KOPT-K1 (cell line): ENCODE data around the gene HABP2.

Source experiments
- H3K27ac ChIP-seq: fragments of 200-600 bp; sonication (generic); 2 replicates; pipeline ENCODE4 v1.5.1; 2016; ENCODE audit warnings: antibody characterized with exemption, mild to moderate bottlenecking, low read depth, low read length; ENCODE audit not compliant: poor library complexity, severe bottlenecking
- H3K36me3 ChIP-seq: fragments of 200-600 bp; sonication (generic); 2 replicates; pipeline ENCODE4 v1.5.1; 2017; ENCODE audit warnings: antibody characterized with exemption, mild to moderate bottlenecking, low read length, moderate library complexity; ENCODE audit not compliant: insufficient read depth
- H3K9me3 ChIP-seq: fragments of 200-600 bp; sonication (generic); 2 replicates; pipeline ENCODE4 v1.5.1; 2017; ENCODE audit warnings: antibody characterized with exemption, low read length, mild to moderate bottlenecking; ENCODE audit not compliant: insufficient read depth, poor library complexity, severe bottlenecking

The HABP2 gene

DNA sequence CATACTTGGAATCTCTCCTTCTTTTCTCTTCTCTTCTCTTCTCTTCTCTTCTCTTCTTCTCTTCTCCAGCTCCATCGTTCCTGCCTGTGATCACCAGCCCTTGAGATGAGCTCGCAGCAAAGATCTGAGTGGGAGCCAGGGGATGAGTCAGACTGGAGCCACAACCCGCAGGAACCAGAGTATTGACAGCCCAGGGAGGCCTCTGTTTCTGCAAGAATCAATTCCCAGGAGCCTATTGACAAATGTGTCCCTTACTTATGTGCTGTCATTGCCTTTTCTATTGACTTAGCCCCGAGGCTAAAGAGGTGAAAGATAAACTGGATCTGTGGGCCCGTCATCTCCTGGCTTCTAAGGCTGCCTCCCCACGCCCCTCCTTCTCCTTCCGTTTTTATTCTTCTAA is 13.1 kb upstream of the HABP2 start:
- H3K27ac ChIP-seq, result no peak overlapping the region
- no peaks in the 10 kb centered on the region for H3K36me3 ChIP-seq
- no peaks in the 10 kb centered on the region for H3K9me3 ChIP-seq

DNA sequence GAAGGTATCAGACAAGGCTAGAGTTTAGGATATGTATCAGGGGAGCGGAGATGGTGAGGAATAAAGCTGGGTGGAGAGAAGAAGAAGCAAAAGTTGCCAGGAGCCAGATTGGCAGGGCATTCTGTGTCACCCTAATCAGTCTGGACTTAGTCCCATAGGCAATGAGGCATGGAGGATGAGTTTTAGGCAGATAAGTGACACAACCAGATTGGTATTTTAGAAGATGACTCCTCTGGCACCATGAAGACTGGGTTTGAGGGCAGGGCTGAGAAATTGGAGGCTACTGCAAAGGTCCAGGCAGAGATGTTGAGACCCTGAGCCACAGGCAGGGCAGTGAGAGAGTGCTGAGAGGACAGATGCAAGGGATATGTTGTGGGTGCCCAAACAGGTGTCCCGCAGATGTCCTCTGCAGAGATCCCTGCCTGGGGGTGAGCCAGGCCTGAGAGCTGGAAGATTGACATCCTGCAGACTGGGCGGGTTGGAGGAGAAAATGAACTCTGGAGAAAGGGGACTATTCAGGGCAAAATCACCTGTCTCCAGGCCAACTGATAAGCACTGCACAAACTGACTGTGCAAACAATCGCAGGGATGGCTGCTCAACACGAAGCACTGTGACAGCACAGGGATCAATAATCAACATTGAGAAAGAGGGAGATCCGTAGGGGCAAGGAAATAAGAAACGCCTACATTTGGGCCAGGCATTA is 11.9 kb upstream of the HABP2 start:
- Histone ChIP-seq H3K27ac (no peak overlapping the region), H3K9me3 (no peaks in the 10 kb centered on the region), H3K36me3 (no peaks in the 10 kb centered on the region)

DNA sequence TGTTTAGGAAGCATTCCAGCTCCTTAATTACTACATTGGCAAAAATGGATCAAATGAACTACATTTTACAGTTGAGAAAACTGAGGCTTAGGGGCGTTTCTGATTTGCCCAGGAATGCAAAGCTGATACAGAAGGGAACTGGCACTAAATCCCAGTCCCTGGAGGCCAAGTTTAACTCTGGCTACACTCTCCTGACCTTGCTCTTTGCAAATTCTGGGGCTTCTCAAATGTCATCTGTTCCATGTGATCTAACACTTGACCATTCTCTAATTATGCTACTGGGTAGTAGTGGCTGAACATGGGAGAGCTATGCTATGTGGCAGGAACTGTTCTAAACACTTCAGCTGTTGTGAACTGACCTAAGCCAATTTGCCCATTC is 11.3 kb upstream of the HABP2 start:
- Histone ChIP-seq H3K36me3 (no peaks in the 10 kb centered on the region), H3K27ac (no peak overlapping the region), H3K9me3 (no peaks in the 10 kb centered on the region)

DNA sequence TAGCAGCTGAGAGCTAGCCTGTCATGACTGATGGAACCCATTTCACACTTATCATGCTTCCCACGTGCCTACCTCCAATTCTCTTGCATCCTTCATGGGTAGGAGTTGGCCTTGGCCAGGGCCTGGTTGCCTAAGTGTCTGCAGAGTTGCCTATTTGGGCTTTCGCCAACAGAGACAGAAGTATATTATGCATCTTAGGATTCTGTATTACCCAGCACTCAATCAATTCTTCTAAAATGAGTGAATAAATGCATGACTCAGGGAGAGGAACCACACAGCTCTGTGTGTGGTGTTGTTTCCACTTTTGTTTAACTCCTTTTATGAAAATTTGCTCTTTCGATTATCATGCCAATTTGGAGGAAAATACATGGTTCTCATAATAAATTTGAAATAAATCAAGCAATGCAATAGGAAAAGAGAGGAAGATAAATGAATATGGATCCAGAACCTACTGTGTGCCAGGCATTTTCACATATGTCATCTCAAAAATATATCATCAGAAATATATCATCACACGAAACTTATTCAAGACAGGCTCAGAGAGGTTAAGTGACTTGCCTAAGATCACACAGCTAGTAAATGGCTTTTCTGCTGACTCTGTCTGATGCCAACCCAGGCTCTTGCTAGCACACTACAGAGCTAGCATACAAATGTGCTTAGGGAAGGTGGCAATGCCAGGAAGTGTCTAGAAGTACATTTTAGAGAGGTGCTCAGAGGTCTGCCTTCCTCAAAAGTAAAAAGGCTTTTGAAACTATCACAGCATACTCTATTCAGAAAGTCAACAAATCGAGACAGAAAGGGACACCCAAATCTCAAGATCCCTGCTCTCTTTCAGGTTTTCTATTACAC is 9.5 kb upstream of the HABP2 start:
- H3K9me3 ChIP-seq, result no peaks in the 10 kb centered on the region
- H3K27ac ChIP-seq, result no peak overlapping the region
- no peaks in the 10 kb centered on the region for H3K36me3 ChIP-seq

DNA sequence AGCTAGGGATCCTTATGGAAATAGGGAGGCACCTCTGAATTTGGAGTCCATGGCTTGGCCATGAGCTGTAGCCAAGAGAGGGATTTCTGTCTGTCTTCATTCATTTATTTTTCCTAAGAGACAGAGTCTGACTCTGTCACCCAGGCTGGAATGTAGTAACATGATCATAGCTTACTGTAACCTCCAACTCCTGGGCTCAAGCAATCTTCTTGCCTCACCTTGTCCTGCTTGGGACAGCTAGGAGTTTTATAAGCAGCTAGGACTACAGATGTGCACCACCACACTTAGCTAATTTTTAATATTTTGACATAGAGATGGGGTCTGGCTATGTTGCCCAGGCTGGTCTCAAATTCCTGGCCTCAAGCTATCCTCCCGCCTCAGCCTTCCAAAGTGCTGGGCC is 8.5 kb upstream of the HABP2 start:
- no peaks in the 10 kb centered on the region for H3K36me3 ChIP-seq
- H3K27ac ChIP-seq, result no peak overlapping the region
- H3K9me3 ChIP-seq, result no peaks in the 10 kb centered on the region

DNA sequence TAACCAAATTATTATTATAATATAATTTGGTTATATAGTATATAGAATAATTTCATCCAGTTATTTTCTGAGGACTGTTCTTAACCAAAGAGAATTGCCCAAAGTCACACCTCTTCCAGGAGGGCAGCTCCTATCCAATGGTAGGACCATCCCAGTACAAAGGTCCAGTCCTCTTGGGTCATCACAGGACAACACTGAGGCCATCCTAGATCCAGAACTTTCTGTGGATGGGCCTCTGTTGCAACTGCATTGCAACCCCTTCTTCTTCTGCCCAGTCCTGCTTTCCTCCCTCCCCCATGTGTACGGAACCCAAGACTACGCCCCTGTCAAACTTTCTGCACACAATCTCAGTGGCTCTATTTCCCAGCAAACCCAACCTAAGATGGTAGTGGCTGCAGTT is 5.4 kb upstream of the HABP2 start:
- Histone ChIP-seq H3K36me3 (no peaks in the 10 kb centered on the region), H3K27ac (no peak overlapping the region), H3K9me3 (no peaks in the 10 kb centered on the region)

DNA sequence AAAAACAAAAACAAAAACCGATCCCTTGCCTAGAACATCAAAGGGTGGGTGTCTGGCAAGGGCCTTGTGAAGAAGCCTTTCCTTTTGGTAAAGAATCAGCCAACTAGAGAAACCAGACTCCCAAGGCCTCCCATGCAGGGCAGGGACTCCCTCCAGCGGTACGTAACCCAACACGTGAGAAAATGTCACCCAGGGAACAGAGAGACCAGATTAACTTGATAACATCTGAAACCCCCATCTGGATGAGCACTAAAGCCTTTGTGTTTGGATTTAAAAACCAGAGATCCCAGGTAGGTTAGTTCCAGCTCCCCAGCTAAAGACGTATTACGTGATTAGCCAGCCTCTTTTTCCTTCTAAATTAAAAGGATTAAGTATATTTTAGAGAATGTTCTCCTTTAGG is 3.0 kb upstream of the HABP2 start:
- Histone ChIP-seq H3K27ac (no peak overlapping the region), H3K9me3 (no peaks in the 10 kb centered on the region), H3K36me3 (no peaks in the 10 kb centered on the region)

DNA sequence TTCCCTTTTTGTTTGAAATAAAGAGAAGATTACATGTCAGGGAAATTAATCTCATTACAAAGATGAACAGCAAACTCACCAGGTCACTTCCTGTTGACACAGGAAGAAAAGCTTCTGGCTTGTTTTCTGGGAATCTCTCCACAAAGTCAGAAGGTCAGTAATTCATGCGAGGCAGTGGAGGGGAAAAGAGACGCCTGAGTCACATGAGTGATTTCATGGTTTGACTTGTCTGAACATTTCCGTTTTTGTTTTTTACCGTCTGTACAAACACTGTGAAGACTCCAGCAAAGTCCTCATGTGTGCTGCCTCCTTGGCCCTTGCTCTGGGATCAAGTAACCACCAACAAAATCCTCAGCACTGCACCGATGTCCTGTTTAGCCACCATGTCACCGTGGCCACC is 2.5 kb upstream of the HABP2 start:
- Histone ChIP-seq H3K27ac (no peak overlapping the region), H3K36me3 (no peaks in the 10 kb centered on the region), H3K9me3 (no peaks in the 10 kb centered on the region)

DNA sequence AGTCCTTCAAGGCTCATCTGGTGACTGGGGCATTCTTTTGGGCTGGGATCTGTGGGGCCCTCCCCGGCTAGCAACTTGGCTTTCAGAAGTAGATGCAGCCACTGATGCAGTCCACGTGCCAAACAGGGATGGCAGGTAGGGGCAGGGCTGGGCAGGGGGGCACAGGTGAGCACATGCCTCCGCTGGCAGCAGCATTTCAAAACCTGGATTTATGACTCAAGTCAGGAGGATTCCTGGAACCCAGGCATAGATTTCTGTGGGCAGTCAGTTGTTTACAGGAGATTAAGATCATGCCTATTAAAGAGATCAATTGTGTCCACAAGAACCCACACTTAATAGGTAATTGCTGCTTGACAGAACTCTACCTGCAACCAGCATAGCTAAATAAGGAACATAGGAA is 839 bp upstream of the HABP2 start:
- Histone ChIP-seq H3K9me3 (no peaks in the 10 kb centered on the region), H3K36me3 (no peaks in the 10 kb centered on the region), H3K27ac (no peak overlapping the region)

DNA sequence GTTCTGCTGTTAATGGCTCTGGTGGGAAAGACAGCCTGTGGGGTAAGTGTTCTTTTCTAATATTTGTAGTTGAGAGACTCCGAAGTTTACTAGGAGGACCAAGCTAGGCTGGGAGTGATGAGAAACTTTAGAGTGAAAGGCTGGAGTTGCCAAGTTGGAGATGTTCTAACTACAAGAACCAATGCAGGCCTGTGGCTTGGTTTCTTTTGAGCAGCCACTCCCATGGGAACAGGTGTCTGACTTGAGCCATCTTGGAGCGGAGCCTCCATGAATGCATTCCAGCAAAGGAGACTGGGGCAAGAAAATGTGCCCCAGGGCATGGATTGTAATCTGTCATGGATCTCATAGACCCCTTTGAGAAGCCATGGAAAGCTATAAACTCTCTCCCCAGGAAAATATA is 296 bp downstream of the HABP2 start:
- Histone ChIP-seq H3K36me3 (no peaks in the 10 kb centered on the region), H3K9me3 (no peaks in the 10 kb centered on the region)

DNA sequence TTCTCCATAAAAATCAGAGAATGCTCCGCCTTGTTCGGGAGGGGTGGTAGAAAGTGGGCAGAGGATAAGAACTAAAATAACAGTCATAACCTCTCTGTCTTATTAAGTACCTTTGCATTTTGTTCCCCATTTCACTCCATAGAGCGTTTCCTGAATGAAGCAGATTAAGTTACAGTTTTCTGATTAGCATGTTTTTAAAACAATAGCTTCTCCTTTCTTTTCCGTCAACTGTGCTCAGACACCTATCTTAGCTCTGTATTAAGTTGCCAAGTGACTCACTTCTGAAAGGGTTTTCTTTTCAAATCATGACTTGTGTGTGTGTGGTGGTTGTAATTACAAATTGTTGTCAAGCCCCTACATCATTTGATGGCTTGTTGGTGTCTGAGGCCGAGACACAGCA is 1.4 kb downstream of the HABP2 start:
- H3K36me3 ChIP-seq, result no peaks in the 10 kb centered on the region
- H3K27ac ChIP-seq, result no peak overlapping the region
- no peaks in the 10 kb centered on the region for H3K9me3 ChIP-seq

More for the DNA sequence above, 296 bp downstream of the HABP2 start:
- H3K27ac ChIP-seq, result no peak overlapping the region

DNA sequence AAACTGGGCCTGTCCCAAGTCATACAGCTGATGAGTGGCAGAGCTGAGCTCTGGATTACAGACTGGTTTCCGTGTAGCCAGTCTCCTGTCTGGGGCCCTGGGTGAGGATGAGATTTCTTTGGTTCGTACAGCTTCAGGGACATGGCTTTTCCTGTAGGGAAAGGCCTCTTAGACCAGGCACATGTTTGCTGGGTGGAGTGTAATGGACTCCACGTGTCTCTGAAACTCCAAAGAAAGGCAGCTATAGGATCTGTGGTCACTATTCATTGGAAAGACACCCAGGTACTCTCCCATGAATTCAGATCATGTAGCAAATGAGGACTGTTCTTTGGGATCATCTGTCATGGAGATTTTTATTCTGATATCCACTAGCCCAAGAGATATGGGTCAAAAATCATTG is 2.4 kb downstream of the HABP2 start:
- no peak overlapping the region for H3K27ac ChIP-seq
- H3K9me3 ChIP-seq, result no peaks in the 10 kb centered on the region
- no peaks in the 10 kb centered on the region for H3K36me3 ChIP-seq

DNA sequence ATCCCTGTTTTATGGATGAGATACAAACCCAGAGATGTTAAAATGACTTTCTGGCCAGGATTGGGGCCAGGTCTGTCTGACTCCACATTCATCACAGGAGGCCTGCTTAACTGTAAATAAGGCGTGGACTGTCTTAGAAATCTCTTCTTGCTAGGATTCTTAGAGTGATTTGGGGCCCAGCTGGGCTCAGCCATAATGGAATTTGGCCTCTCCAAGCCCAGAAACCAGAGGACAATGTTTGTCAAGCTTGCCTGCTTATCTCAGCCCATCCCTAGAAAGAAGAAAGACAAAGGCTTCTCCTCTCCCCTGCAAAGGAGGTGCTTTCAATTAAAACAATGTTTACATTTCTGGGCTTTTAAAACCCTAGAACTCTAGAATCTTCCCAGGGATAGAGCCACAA is 2.9 kb downstream of the HABP2 start:
- H3K27ac ChIP-seq, result no peak overlapping the region
- no peaks in the 10 kb centered on the region for H3K9me3 ChIP-seq
- no peaks in the 10 kb centered on the region for H3K36me3 ChIP-seq

DNA sequence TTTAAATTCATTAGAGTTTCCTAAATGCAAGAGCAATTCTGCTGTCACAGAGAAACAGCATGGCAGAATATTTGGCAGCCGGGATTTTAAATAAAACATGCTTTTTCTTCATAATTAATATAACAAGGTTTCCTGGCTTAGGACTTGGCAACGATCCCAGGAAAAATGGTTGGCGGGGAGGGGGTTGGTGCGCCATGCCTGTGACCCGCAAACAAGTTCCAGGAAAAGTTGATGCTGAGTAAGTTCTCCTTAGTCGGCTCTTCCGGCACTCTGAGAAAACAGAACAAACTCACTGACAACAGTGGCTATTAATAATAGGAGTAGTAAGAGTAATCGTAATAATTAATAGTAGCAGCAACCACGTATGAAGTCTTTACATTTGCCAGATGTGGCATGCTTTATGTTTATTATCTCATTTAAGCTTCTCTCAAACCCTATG is 4.6 kb downstream of the HABP2 start:
- Histone ChIP-seq H3K36me3 (no peaks in the 10 kb centered on the region), H3K27ac (no peak overlapping the region), H3K9me3 (no peaks in the 10 kb centered on the region)

DNA sequence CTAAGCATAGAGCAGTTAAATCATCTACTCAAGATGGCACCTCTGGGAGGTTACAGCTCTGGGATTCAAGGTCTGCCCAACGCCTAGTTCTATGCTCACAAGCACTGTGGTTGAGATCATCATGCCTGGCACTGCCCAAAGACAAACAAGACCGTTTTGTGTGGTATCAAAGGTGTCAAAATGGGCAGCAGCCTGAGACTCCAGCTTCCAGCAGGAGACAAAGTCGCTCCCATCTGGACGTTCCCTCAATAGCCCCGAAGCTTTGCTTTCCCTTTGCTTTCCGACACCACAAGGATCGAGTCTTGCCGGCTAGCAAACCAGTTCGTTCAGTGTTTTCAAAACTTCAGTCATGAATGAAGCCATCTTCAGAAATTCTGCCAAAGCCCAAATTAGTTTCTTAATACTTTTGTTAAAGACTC is 5.1 kb downstream of the HABP2 start:
- Histone ChIP-seq H3K36me3 (no peaks in the 10 kb centered on the region), H3K27ac (no peak overlapping the region), H3K9me3 (no peaks in the 10 kb centered on the region)

DNA sequence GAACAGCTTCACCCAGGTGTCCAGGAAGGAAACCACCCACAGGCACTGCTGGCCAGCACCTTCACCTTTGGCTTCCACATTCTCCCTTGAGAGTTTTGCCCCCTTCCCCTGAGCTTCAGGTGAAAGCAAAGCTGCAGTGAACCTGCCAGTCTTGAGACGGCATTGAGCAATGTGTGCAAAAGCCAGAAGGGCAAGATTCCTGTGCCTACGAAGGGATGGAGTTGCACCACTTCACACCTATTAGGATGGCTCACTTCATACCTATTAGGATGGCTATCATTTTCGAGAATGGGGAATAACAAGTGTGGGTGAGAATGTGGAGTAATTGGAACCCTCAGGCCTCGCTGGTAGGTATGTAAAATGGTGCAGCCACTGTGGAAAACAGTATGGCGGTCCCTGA is 7.2 kb downstream of the HABP2 start:
- Histone ChIP-seq H3K27ac (no peak overlapping the region), H3K36me3 (no peaks in the 10 kb centered on the region), H3K9me3 (no peaks in the 10 kb centered on the region)
